Vagina (tissue), 2 donors: ENCODE results near the gene SRF. TPM values are rescaled to one million over a fixed set of nuclear protein-coding genes. Genes with fewer than 3 reads are reported as not detected.

Experiments
- DNase-seq, 2 donors: peaks; one replicate each; pipeline ENCODE4 v3.0.0-alpha.2; 2017; ENCODE audit errors: extremely low spot score in 2 of 2
- H3K27ac ChIP-seq: fragments of 200-600 bp; sonication (generic); one replicate; pipeline ENCODE4 v1.5.1; 2019
- H3K27me3 ChIP-seq: fragments of 200-600 bp; sonication (generic); one replicate; pipeline ENCODE4 v1.5.1; 2019
- H3K36me3 ChIP-seq, 2 donors: fragments of 200-600 bp; sonication (generic); one replicate each; pipeline ENCODE4 v1.5.1; 2017 to 2019
- H3K4me1 ChIP-seq: fragments of 200-600 bp; sonication (generic); one replicate; pipeline ENCODE4 v1.5.1; 2019
- H3K4me3 ChIP-seq, 2 donors: fragments of 200-600 bp; sonication (generic); 1 replicate in 1 of 2; 2 replicates in 1 of 2; pipeline ENCODE4 v1.5.1; 2016 to 2019
- H3K9me3 ChIP-seq: fragments of 200-600 bp; sonication (generic); one replicate; pipeline ENCODE4 v1.5.1; 2019
- POLR2A ChIP-seq, 2 donors: fragments of 450-650 bp; IDR thresholded peaks; one replicate each; pipeline ENCODE4 v1.6.1; 2017; ENCODE audit warnings: antibody characterized with exemption in 2 of 2, mild to moderate bottlenecking in 2 of 2, moderate library complexity in 2 of 2
- POLR2AphosphoS5 ChIP-seq, 2 donors: sonication (generic); formaldehyde crosslinking; IDR thresholded peaks; one replicate each; pipeline ENCODE4 v1.9.0; 2017; ENCODE audit warnings: antibody characterized with exemption in 2 of 2, mild to moderate bottlenecking in 2 of 2, low read depth in 1 of 2; ENCODE audit not compliant: insufficient read depth in 1 of 2
- intact Hi-C: fragments of 100-400 bp; cut with DNase I; formaldehyde crosslinking; loops from one replicate; pipeline ENCODE4 v1.15.1; 2023
- total RNA-seq: library from RNA; depleted of rRNA; stranded (reverse); fragments of >200 nt; gene quantifications from one replicate; pipeline ENCODE4 v1.2.3, GENCODE V29; 2016
- TF ChIP-seq, protein P1 (sequence below), 3 experiments: fragments of 450-650 bp in 2 of 3; fragments of 200-600 bp in 1 of 3; sonication (generic) in 1 of 3; IDR thresholded peaks; one replicate each; pipeline ENCODE4 v1.5.1; 2017 to 2019; ENCODE audit warnings: antibody characterized with exemption in 3 of 3, mild to moderate bottlenecking in 2 of 3, moderate library complexity in 2 of 3

SRF gene
- total RNA-seq, 1 donor from 2014 or later: 28.2 TPM

DNA sequence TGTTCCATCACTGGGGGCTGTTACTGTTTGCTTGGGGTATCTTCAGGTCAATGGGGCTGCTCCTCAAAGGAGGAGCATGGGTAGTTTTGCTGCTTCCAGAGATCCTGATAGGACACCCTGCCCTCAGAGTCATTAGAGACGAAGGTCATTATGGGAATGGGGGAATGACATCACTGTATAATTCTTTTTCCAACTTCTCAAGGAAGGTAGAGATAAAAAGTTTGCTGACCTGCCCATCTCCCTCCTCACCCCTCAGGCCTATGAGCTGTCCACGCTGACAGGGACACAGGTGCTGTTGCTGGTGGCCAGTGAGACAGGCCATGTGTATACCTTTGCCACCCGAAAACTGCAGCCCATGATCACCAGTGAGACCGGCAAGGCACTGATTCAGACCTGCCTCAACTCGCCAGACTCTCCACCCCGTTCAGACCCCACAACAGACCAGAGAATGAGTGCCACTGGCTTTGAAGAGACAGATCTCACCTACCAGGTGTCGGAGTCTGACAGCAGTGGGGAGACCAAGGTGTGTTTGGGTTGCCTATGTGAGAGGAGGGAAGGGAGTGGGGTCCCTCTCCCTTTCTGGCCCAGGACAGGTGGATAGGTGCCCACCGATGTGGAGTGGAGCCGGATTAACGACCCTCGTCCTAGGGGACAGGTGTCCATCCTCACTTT lies 2.7 kb downstream of the SRF start:
- Histone ChIP-seq H3K4me1 (peaks cover 35% of the 10 kb centered on the region), H3K27ac (peak overlapping the region; percentile 97), H3K27me3 (no peaks in the 10 kb centered on the region), H3K36me3 (peaks cover 0 to 27% of the 10 kb centered on the region in 2 donors), H3K9me3 (no peaks in the 10 kb centered on the region), H3K4me3 (peak overlapping the region; percentile 80 to 88)
- DNase-seq: peak in 1 of 2 donors; percentile 91
- TF ChIP-seq POLR2AphosphoS5 (IDR thresholded peaks at IDR 0.05; ENCODE audit: insufficient read depth in 1 of 2, low read depth in 1 of 2): no peak
- TF ChIP-seq, protein P1, sequence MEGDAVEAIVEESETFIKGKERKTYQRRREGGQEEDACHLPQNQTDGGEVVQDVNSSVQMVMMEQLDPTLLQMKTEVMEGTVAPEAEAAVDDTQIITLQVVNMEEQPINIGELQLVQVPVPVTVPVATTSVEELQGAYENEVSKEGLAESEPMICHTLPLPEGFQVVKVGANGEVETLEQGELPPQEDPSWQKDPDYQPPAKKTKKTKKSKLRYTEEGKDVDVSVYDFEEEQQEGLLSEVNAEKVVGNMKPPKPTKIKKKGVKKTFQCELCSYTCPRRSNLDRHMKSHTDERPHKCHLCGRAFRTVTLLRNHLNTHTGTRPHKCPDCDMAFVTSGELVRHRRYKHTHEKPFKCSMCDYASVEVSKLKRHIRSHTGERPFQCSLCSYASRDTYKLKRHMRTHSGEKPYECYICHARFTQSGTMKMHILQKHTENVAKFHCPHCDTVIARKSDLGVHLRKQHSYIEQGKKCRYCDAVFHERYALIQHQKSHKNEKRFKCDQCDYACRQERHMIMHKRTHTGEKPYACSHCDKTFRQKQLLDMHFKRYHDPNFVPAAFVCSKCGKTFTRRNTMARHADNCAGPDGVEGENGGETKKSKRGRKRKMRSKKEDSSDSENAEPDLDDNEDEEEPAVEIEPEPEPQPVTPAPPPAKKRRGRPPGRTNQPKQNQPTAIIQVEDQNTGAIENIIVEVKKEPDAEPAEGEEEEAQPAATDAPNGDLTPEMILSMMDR (IDR thresholded peaks at IDR 0.05): no peak
- TF ChIP-seq POLR2A (IDR thresholded peaks at IDR 0.05): no peak
- intact Hi-C loops: no loop called here

DNA sequence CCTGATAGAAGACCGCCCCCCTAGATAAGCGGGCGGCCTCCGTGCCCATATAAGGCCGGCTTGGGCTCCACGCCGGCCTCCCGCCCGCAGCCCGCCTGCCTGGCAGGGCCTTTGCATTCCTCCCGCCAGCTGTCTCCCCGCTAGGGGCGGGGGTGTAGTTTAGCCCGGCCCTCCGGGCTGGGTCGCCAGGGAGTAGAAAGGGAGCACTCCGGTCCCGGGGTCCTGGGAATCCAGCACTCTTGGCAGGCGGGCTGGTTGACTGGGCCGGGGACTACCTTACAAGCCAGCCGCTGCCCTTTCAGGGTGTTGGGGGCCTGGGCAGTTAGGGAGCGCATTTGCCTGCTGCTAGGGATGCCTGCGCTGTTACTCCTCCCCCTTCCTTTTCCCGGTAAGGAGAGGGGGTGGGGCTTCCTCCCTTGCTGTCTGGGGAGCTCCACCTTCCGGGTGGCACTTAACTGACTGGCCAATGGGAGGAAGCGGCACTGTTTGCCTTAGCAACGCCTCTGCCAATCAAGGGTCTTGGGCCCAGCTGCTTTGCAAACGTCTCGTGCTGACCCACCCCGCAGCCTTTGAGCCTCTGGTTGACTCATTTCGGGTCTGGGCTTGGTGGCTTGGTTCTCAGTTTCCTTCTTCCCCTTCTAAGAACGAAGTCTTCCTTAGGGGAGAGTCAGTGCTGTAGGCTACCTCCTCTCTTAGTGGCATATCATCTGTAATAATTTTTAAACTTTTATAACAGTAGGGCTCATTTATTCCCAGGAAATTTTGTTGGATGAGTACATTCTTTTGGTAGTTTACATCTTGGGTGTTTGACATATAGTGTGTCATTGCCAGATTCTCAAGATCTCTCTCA lies 3.4 kb downstream of the SRF start:
- Histone ChIP-seq H3K4me3 (peak overlapping the region; percentile 80 to 88), H3K27me3 (no peaks in the 10 kb centered on the region), H3K9me3 (no peaks in the 10 kb centered on the region), H3K27ac (peak overlapping the region; percentile 97), H3K36me3 (peaks cover 0 to 35% of the 10 kb centered on the region in 2 donors), H3K4me1 (peaks cover 35% of the 10 kb centered on the region)
- intact Hi-C loops: no loop called here
- TF ChIP-seq POLR2AphosphoS5 (IDR thresholded peaks at IDR 0.05; ENCODE audit: insufficient read depth in 1 of 2, low read depth in 1 of 2): peak; percentile 93 to 97
- peak in 1 of 2 donors; percentile 58 for TF ChIP-seq POLR2A (IDR thresholded peaks at IDR 0.05)
- TF ChIP-seq, protein P1 (IDR thresholded peaks at IDR 0.05): no peak
- DNase-seq: peak; percentile 100

DNA sequence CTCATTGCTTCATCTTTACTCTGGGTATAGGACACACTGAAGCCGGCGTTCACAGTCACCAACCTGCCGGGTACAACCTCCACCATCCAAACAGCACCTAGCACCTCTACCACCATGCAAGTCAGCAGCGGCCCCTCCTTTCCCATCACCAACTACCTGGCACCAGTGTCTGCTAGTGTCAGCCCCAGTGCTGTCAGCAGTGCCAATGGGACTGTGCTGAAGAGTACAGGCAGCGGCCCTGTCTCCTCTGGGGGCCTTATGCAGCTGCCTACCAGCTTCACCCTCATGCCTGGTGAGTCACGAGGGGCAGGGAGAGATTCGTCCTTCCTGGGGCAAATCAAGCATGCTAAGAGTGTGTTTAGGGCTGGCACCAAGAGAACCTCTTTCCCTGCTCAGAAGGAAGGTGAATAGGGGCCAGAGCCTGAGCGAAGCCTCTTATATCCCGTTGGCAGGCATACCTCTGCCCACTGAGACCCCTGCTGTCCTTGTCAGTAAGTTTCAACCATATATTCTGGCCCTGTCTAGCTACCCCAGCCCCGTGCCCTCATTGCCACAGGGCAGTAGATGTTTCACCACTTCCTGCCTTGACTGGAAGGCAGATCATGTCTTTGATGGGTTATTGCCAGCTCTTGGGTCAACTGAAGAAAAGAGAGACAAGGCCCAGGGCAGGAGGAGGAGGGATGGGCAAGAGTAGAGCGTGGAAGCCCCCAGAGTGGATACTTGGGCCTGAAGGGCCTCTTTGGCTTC lies 4.8 kb downstream of the SRF start:
- peaks cover 35% of the 10 kb centered on the region for H3K4me1 ChIP-seq
- TF ChIP-seq POLR2A (IDR thresholded peaks at IDR 0.05) (no peak), POLR2AphosphoS5 (IDR thresholded peaks at IDR 0.05; ENCODE audit: insufficient read depth in 1 of 2, low read depth in 1 of 2) (no peak)
- TF ChIP-seq, protein P1 (IDR thresholded peaks at IDR 0.05): no peak
- H3K27me3 ChIP-seq: no peaks in the 10 kb centered on the region
- intact Hi-C loops: no loop called here
- no peak overlapping the region for H3K4me3 ChIP-seq
- H3K9me3 ChIP-seq: no peaks in the 10 kb centered on the region
- H3K27ac ChIP-seq: peak overlapping the region; percentile 97
- DNase-seq: no peak
- H3K36me3 ChIP-seq: peaks cover 0 to 44% of the 10 kb centered on the region in 2 donors

DNA sequence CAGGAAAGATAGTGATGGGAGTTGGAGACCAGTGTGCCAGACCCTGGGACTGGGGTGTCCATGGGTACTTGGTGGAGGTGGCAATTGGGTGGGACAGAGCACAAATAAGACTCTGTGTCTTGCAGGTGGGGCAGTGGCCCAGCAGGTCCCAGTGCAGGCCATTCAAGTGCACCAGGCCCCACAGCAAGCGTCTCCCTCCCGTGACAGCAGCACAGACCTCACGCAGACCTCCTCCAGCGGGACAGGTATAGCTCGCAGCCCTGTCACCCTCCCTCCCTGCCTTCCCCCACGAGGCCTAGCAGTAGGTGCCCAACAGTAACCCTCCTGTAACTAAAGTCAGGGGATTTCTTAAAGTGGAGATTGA lies 5.3 kb downstream of the SRF start:
- H3K9me3 ChIP-seq: no peaks in the 10 kb centered on the region
- no peak overlapping the region for H3K4me3 ChIP-seq
- H3K27ac ChIP-seq: no peak overlapping the region
- peaks cover 0 to 44% of the 10 kb centered on the region in 2 donors for H3K36me3 ChIP-seq
- peaks cover 39% of the 10 kb centered on the region for H3K4me1 ChIP-seq
- H3K27me3 ChIP-seq: no peaks in the 10 kb centered on the region
- intact Hi-C loops: no loop called here
- TF ChIP-seq POLR2A (IDR thresholded peaks at IDR 0.05): no peak
- TF ChIP-seq, protein P1 (IDR thresholded peaks at IDR 0.05): no peak
- TF ChIP-seq POLR2AphosphoS5 (IDR thresholded peaks at IDR 0.05; ENCODE audit: insufficient read depth in 1 of 2, low read depth in 1 of 2): no peak
- DNase-seq: no peak
